GM19455 (cell line): ENCODE measurements around the gene TRABD.

ENCODE experiments used
- ATAC-seq: cut with Tn5 transposase; IDR thresholded peaks from one replicate; pipeline ENCODE4 v1.9.1; 2021; ENCODE audit not compliant: unreplicated experiment

Gene TRABD

GRCh38 chr22:50184902-50185374 is 775 bp upstream of the TRABD start:
- no peak for ATAC-seq

- no peak for ATAC-seq
These were observed 535 bp downstream of the TRABD start for GRCh38 chr22:50186181-50186714.

GRCh38 chr22:50186761-50187523 is 1.2 kb downstream of the TRABD start:
- no peak for ATAC-seq

GRCh38 chr22:50188356-50188755 is 2.6 kb downstream of the TRABD start:
- no peak for ATAC-seq

- ATAC-seq = no peak
These were observed 3.6 kb downstream of the TRABD start for GRCh38 chr22:50189184-50189848.

- ATAC-seq = no peak
These were observed 4.1 kb downstream of the TRABD start for GRCh38 chr22:50189849-50190181.

- ATAC-seq = peak; percentile 42
These were observed 4.6 kb downstream of the TRABD start for GRCh38 chr22:50190182-50190940.

GRCh38 chr22:50190941-50191741 is 5.4 kb downstream of the TRABD start:
- ATAC-seq = peak; percentile 1

GRCh38 chr22:50192436-50193204 is 6.9 kb downstream of the TRABD start:
- no peak for ATAC-seq

GRCh38 chr22:50193621-50194020 is 7.9 kb downstream of the TRABD start:
- no peak for ATAC-seq

GRCh38 chr22:50194037-50194805 is 8.5 kb downstream of the TRABD start:
- no peak for ATAC-seq

- ATAC-seq = no peak
These were observed 10.5 kb downstream of the TRABD start for GRCh38 chr22:50196256-50196655.

- no peak for ATAC-seq
These were observed 11.5 kb downstream of the TRABD start for GRCh38 chr22:50197000-50197800.

GRCh38 chr22:50197856-50198623 is 12.3 kb downstream of the TRABD start:
- no peak for ATAC-seq

- no peak for ATAC-seq
These were observed 12.9 kb downstream of the TRABD start for GRCh38 chr22:50198624-50199017.

GRCh38 chr22:50199251-50199721 is 13.6 kb downstream of the TRABD start:
- no peak for ATAC-seq

- ATAC-seq = no peak
These were observed 14.2 kb downstream of the TRABD start for GRCh38 chr22:50199829-50200460.
